Panc1 (cell line): ENCODE measurements around the gene MTAP. TPM values are rescaled to one million over a fixed set of nuclear protein-coding genes. Genes with fewer than 3 reads are reported as not detected.

Experiments
- ATAC-seq: fragments of 200-7000 bp; cut with Tn5 transposase; 2 replicates; pipeline ENCODE4 v1.9.1; 2020; ENCODE audit warnings: mild to moderate bottlenecking, moderate library complexity
- BruUV-seq: library from RNA; stranded (reverse); fragments of 400-500 nt; replicated peaks from 2 replicates; lab custom pipeline; 2021; lab: Mats Ljungman, UMichigan
- CTCF ChIA-PET: fragments of 300-600 bp; sonication (Branson Sonifier 250); formaldehyde crosslinking; loops from one replicate; lab custom pipeline; 2022; ENCODE audit warnings: antibody characterized with exemption; lab: Charles Lee
- POLR2A ChIA-PET: fragments of 300-600 bp; sonication (Branson Sonifier 250); formaldehyde crosslinking; loops from one replicate; lab custom pipeline; 2022; ENCODE audit warnings: antibody characterized with exemption; lab: Charles Lee
- DNase-seq: peaks from one replicate; pipeline ENCODE4 v3.0.0-alpha.2; 2010; ENCODE audit warnings: low read depth, low spot score
- H3K27ac ChIP-seq: 2 replicates; pipeline ENCODE4 v1.5.1; 2011; ENCODE audit warnings: mild to moderate bottlenecking, low read length, inconsistent platforms
- H3K27me3 ChIP-seq: fragments of 200-500 bp; sonication (Bioruptor generic); 2 replicates; pipeline ENCODE4 v1.6.0; 2014; ENCODE audit warnings: low read length, inconsistent platforms; ENCODE audit not compliant: control insufficient read depth, insufficient read depth
- H3K36me3 ChIP-seq: fragments of 200-500 bp; sonication (Bioruptor generic); 2 replicates; pipeline ENCODE4 v1.5.1; 2014; ENCODE audit warnings: inconsistent platforms, mild to moderate bottlenecking, low read length, moderate library complexity; ENCODE audit not compliant: control insufficient read depth, insufficient read depth
- H3K4me1 ChIP-seq: 2 replicates; pipeline ENCODE4 v1.5.1; 2011; ENCODE audit warnings: inconsistent platforms, mild to moderate bottlenecking, low read length, moderate library complexity; ENCODE audit not compliant: control insufficient read depth, insufficient read depth
- H3K4me3 ChIP-seq, 2 experiments: 2 replicates each; pipeline ENCODE4 v1.5.1; 2011 to 2012; ENCODE audit warnings: low read depth in 2 of 2, low read length in 2 of 2, mild to moderate bottlenecking in 2 of 2, inconsistent platforms in 1 of 2, moderate library complexity in 1 of 2
- H3K9me3 ChIP-seq: fragments of 200-500 bp; sonication (Bioruptor generic); 2 replicates; pipeline ENCODE4 v1.5.1; 2014; ENCODE audit warnings: low read depth, mild to moderate bottlenecking, inconsistent platforms, low read length, moderate library complexity; ENCODE audit not compliant: control insufficient read depth, insufficient read depth
- POLR2AphosphoS5 ChIP-seq: IDR thresholded peaks from 2 replicates; pipeline ENCODE4 v1.6.1; 2012; ENCODE audit warnings: mild to moderate bottlenecking, low read depth, low read length, moderate library complexity
- SIN3A ChIP-seq: IDR thresholded peaks from 2 replicates; pipeline ENCODE4 v1.6.1; 2012; ENCODE audit warnings: low read depth, mild to moderate bottlenecking, low read length, moderate library complexity, borderline replicate concordance; ENCODE audit not compliant: insufficient read depth
- TCF7L2 ChIP-seq: IDR thresholded peaks from 2 replicates; pipeline ENCODE4 v1.6.1; 2011; ENCODE audit warnings: mild to moderate bottlenecking, low read depth, low read length, inconsistent platforms
- in situ Hi-C: cut with HindIII; loops from 2 replicates; pipeline ENCODE4 v1.10.0; 2016; ENCODE audit warnings: low sequenced_read_pairs, low pct_unique_long_range_greater_than_20kb
- intact Hi-C: fragments of 100-400 bp; cut with micrococcal nuclease; formaldehyde crosslinking; loops from one replicate; pipeline ENCODE4 v1.10.0; 2022; ENCODE audit not compliant: unreplicated experiment
- total RNA-seq: library from RNA; stranded (reverse); gene quantifications from one replicate; pipeline ENCODE4 v1.2.1, GENCODE V29; 2021; ENCODE audit not compliant: unreplicated experiment
- TF ChIP-seq, protein P1 (sequence below), 2 experiments: IDR thresholded peaks; 2 replicates each; pipeline ENCODE4 v1.6.1; 2011 to 2012; ENCODE audit warnings: low read depth in 2 of 2, control low read depth in 1 of 2, low read length in 1 of 2, mild to moderate bottlenecking in 1 of 2, moderate library complexity in 1 of 2; ENCODE audit not compliant: insufficient read depth in 1 of 2
- TF ChIP-seq, protein P2 (sequence below): fragments of 450-650 bp; IDR thresholded peaks from 2 replicates; pipeline ENCODE4 v1.5.1; 2017; ENCODE audit warnings: mild to moderate bottlenecking

MTAP gene
- total RNA-seq, 1 experiment from 2014 or later, result 9.6 TPM

DNA sequence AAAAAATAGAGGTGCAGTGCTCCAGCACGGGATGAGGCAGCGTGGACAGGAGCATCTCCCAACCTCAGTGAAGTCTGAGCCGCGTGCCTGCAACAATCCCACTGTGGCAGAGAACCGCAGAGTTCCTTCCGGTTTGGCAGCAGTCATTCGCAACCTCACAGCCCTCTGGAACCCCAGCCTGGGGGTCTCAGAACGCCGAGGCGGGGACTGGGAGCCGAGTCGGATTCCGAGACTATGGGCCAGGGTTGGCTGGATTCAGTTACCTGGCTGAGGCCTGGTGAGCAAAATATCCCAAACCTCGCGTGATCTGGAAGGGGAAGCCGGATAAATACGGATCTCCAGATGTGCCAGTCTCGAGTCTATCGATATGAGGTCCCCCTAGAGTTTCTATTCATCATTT, 164.7 kb downstream of the MTAP start:
- BruUV-seq, result no TSS peak

DNA sequence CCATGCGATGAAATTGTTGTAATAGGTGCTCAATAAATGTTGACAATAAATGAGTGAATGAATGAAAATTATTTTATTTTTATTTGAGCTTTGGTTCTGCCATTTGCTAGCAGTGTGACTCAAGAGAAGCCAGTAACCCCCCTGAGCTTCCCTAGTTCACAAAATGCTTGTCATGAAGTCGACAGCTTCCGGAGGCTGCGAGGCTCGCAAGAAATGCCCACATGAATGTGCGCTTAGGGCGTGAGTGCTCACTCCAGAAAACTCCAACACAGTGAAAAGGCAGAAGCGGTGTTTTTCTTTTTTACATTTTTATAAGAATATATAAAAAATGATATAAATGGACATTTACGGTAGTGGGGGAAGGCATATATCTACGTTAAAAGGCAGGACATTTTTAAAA, 165.3 kb downstream of the MTAP start:
- no peaks in the 10 kb centered on the region for H3K9me3 ChIP-seq
- H3K36me3 ChIP-seq, result no peaks in the 10 kb centered on the region
- H3K4me1 ChIP-seq, result no peaks in the 10 kb centered on the region
- in situ Hi-C loops, result no loop called here
- no peak for ATAC-seq
- no peak for DNase-seq
- no peak overlapping the region for H3K4me3 ChIP-seq
- TF ChIP-seq, protein P1, sequence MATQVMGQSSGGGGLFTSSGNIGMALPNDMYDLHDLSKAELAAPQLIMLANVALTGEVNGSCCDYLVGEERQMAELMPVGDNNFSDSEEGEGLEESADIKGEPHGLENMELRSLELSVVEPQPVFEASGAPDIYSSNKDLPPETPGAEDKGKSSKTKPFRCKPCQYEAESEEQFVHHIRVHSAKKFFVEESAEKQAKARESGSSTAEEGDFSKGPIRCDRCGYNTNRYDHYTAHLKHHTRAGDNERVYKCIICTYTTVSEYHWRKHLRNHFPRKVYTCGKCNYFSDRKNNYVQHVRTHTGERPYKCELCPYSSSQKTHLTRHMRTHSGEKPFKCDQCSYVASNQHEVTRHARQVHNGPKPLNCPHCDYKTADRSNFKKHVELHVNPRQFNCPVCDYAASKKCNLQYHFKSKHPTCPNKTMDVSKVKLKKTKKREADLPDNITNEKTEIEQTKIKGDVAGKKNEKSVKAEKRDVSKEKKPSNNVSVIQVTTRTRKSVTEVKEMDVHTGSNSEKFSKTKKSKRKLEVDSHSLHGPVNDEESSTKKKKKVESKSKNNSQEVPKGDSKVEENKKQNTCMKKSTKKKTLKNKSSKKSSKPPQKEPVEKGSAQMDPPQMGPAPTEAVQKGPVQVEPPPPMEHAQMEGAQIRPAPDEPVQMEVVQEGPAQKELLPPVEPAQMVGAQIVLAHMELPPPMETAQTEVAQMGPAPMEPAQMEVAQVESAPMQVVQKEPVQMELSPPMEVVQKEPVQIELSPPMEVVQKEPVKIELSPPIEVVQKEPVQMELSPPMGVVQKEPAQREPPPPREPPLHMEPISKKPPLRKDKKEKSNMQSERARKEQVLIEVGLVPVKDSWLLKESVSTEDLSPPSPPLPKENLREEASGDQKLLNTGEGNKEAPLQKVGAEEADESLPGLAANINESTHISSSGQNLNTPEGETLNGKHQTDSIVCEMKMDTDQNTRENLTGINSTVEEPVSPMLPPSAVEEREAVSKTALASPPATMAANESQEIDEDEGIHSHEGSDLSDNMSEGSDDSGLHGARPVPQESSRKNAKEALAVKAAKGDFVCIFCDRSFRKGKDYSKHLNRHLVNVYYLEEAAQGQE (IDR thresholded peaks at IDR 0.05; ENCODE audit: insufficient read depth in 1 of 2, low read depth in 2 of 2, low read length in 1 of 2), result no peak
- no peak for TF ChIP-seq POLR2AphosphoS5
- TF ChIP-seq, protein P2, sequence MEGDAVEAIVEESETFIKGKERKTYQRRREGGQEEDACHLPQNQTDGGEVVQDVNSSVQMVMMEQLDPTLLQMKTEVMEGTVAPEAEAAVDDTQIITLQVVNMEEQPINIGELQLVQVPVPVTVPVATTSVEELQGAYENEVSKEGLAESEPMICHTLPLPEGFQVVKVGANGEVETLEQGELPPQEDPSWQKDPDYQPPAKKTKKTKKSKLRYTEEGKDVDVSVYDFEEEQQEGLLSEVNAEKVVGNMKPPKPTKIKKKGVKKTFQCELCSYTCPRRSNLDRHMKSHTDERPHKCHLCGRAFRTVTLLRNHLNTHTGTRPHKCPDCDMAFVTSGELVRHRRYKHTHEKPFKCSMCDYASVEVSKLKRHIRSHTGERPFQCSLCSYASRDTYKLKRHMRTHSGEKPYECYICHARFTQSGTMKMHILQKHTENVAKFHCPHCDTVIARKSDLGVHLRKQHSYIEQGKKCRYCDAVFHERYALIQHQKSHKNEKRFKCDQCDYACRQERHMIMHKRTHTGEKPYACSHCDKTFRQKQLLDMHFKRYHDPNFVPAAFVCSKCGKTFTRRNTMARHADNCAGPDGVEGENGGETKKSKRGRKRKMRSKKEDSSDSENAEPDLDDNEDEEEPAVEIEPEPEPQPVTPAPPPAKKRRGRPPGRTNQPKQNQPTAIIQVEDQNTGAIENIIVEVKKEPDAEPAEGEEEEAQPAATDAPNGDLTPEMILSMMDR, result no peak
- TF ChIP-seq TCF7L2, result no peak
- TF ChIP-seq SIN3A, result no peak
- BruUV-seq, result no TSS peak
- ChIA-PET POLR2A (no interaction called here), CTCF (no interaction called here)
- H3K27me3 ChIP-seq, result no peaks in the 10 kb centered on the region
- intact Hi-C loops, result no loop called here
- no peak overlapping the region for H3K27ac ChIP-seq

More for the DNA sequence above, 164.7 kb downstream of the MTAP start:
- CTCF ChIA-PET, result no interaction called here
- no peaks in the 10 kb centered on the region for H3K36me3 ChIP-seq
- TF ChIP-seq, protein P1 (IDR thresholded peaks at IDR 0.05; ENCODE audit: insufficient read depth in 1 of 2, low read depth in 2 of 2, low read length in 1 of 2), result no peak
- TF ChIP-seq, protein P2, result no peak
- TF ChIP-seq SIN3A (no peak), TCF7L2 (no peak), POLR2AphosphoS5 (no peak)
- in situ Hi-C loops, result no loop called here
- H3K4me1 ChIP-seq, result no peaks in the 10 kb centered on the region
- H3K4me3 ChIP-seq, result no peak overlapping the region
- H3K27me3 ChIP-seq, result no peaks in the 10 kb centered on the region
- intact Hi-C loops, result no loop called here
- ATAC-seq, result no peak
- no peak overlapping the region for H3K27ac ChIP-seq
- POLR2A ChIA-PET, result no interaction called here
- no peaks in the 10 kb centered on the region for H3K9me3 ChIP-seq
- DNase-seq, result no peak
